Memory B cell (primary cell): Measurements from ENCODE around the gene PRMT3.
"Not testable (repeated sequence)": the region's sequence is repeated elsewhere in the genome, so short reads cannot be mapped to it uniquely, and the experiment has no call there.

Experiments
- ATAC-seq: fragments of 150-1000 bp; cut with Tn5 transposase; 2 replicates; pipeline ENCODE4 v1.10.0; 2021; ENCODE audit warnings: low read depth, mild to moderate bottlenecking, moderate library complexity
- DNase-seq, 2 donors: peaks; one replicate each; pipeline ENCODE4 v3.0.0; 2022; ENCODE audit warnings: low spot score in 2 of 2
- H3K27ac Mint-ChIP-seq: one replicate; pipeline ENCODE4 v1.8.0; 2022; ENCODE audit warnings: mild to moderate bottlenecking, moderate library complexity, mixed read lengths
- H3K27me3 Mint-ChIP-seq: one replicate; pipeline ENCODE4 v1.8.0; 2022; ENCODE audit warnings: mixed read lengths
- H3K36me3 Mint-ChIP-seq: one replicate; pipeline ENCODE4 v1.8.0; 2022; ENCODE audit warnings: mild to moderate bottlenecking, mixed read lengths
- H3K4me1 Mint-ChIP-seq: one replicate; pipeline ENCODE4 v1.8.0; 2022; ENCODE audit warnings: mixed read lengths
- H3K4me3 Mint-ChIP-seq: one replicate; pipeline ENCODE4 v1.8.0; 2022; ENCODE audit warnings: mild to moderate bottlenecking, moderate library complexity, mixed read lengths
- H3K9me3 Mint-ChIP-seq: one replicate; pipeline ENCODE4 v1.8.0; 2022; ENCODE audit warnings: mixed read lengths

PRMT3 gene

GRCh38 chr11:20483931-20484330 is 96.4 kb downstream of the PRMT3 start:
- Mint-ChIP-seq H3K36me3 (peaks cover 44% of the 10 kb centered on the region), H3K27me3 (no peaks in the 10 kb centered on the region), H3K4me3 (no peak overlapping the region), H3K27ac (no peak overlapping the region), H3K4me1 (peaks cover 9% of the 10 kb centered on the region), H3K9me3 (peaks cover 2% of the 10 kb centered on the region)
- ATAC-seq (no peak), DNase-seq (no peak)

DNA sequence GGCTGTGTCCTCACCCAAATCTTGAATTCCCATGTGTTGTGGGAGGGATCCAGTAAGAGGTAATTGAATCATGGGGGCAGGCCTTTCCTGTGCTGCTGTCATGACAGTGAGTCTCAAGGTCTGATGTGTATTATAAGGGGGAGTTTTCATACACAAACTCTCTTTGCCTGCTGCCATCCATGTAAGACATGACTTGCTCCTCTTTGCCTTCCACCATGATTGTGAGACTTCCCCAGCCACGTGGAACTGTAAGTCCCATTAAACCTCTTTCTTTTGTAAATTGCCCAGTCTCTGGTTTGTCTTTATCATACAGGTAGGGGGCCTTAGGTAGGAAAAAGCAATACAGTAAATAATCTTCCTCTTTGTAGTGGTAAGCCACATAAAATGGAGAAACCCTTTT is 96.9 kb downstream of the PRMT3 start:
- H3K4me3 Mint-ChIP-seq, DNase-seq, ATAC-seq, H3K4me1 Mint-ChIP-seq, H3K27ac Mint-ChIP-seq, H3K9me3 Mint-ChIP-seq, H3K27me3 Mint-ChIP-seq: not testable (repeated sequence)
- H3K36me3 Mint-ChIP-seq, result peaks cover 43% of the 10 kb centered on the region

DNA sequence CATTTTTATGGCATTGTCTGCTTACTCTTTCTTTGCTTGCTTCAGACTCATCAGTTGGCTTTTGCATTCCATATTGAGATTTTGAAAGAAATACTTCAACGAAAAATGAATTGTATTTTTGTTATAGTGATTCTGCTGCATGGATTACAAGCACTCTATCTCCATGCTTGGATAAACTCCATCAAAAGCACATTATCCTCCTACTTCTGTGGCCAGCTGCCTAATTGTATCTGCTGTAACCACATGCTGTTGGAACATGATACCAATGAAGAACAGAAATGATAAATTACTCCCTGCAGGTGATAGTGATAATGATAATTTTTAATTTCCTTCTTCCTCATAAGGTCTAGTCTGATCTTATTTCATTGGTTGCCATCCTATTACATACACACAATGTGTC is 100.8 kb downstream of the PRMT3 start:
- Mint-ChIP-seq H3K9me3 (no peaks in the 10 kb centered on the region), H3K27me3 (no peaks in the 10 kb centered on the region)
- no peak for DNase-seq

DNA sequence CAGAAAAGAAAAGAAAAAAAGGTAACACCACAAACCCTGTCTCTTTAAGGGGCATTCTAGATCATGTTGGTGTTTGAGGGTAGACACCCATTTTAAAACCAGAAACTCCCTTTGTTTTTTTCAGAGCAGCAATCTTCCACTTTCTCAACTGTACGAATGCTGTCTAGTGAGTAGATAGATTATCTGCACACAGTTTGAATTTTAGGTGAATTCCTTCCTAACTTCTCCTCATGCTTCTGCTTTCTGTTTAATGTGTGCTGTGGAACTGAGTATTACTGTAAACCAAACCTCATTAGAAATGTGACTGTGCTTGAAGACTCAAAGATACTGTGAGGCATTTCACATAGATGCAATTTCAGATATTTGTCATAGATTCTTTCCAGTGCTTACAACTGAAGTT is 102.4 kb downstream of the PRMT3 start:
- DNase-seq, result no peak
- Mint-ChIP-seq H3K4me1 (peaks cover 2% of the 10 kb centered on the region), H3K27me3 (no peaks in the 10 kb centered on the region), H3K27ac (no peak overlapping the region), H3K36me3 (peaks cover 25% of the 10 kb centered on the region), H3K9me3 (no peaks in the 10 kb centered on the region), H3K4me3 (no peak overlapping the region)
- ATAC-seq, result no peak

More for the DNA sequence above, 100.8 kb downstream of the PRMT3 start:
- ATAC-seq, result no peak
- H3K4me3 Mint-ChIP-seq, result no peak overlapping the region
- peaks cover 2% of the 10 kb centered on the region for H3K4me1 Mint-ChIP-seq
- H3K36me3 Mint-ChIP-seq, result peaks cover 30% of the 10 kb centered on the region
- no peak overlapping the region for H3K27ac Mint-ChIP-seq

DNA sequence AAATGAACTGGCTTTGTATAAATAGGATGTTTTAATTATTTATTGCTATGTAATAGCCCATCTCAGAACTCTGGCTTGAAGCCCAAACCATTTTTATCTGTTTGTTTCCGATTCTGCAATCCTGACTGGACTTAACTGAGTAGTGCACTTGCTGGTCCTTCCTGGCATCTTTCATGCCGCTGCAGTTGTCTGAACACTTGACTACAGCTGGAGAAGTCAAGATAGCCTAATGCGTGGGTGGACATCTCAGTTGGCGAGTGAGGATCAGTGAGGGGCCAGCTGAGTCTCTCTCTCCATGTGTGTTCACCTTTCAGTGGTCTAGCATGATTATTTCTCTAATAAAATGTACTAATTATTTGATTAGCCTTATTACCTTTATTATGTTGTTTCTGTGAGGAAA is 105.8 kb downstream of the PRMT3 start:
- DNase-seq (no peak), ATAC-seq (no peak)
- peaks cover 2% of the 10 kb centered on the region for H3K4me1 Mint-ChIP-seq
- no peaks in the 10 kb centered on the region for H3K27me3 Mint-ChIP-seq
- H3K36me3 Mint-ChIP-seq, result peaks cover 20% of the 10 kb centered on the region
- no peak overlapping the region for H3K27ac Mint-ChIP-seq
- no peaks in the 10 kb centered on the region for H3K9me3 Mint-ChIP-seq
- H3K4me3 Mint-ChIP-seq, result no peak overlapping the region

DNA sequence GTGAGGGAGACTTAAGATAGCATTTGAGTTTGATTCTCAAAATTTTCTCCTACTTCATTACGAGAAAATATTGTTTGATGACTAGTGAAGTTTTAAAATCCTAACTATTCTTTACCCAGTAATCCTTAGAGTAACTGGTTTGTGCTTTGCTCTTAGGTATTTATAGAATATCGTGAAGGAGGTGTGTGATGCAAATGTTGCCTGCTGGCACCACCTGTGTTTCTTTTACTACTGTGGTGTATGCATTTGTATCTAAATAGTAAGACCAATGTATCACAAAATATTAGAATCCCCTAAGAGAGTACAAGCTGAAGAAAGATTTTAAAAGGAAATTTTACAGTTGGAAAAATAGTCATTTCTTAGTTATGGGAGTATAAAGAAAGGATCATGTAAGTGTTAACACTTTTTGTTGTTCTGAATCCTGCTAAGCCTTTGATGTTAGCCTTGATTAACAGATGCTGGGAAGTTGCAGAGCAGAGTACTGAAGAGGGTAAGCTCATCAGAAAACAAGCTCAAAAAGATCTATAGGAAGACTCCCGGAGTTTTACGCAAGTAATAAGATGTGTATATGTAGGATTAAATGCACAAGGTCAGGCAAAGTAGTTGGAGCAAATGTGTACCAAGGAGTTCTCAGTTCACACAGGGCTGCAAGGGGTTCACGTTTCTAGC is 109.7 kb downstream of the PRMT3 start:
- H3K36me3 Mint-ChIP-seq, result peaks cover 18% of the 10 kb centered on the region
- DNase-seq, result no peak
- H3K27ac Mint-ChIP-seq, result no peak overlapping the region
- no peak for ATAC-seq
- H3K27me3 Mint-ChIP-seq, result no peaks in the 10 kb centered on the region
- H3K9me3 Mint-ChIP-seq, result no peaks in the 10 kb centered on the region
- H3K4me1 Mint-ChIP-seq, result no peaks in the 10 kb centered on the region
- no peak overlapping the region for H3K4me3 Mint-ChIP-seq

- no peak for DNase-seq
- H3K9me3 Mint-ChIP-seq, result no peaks in the 10 kb centered on the region
- H3K27me3 Mint-ChIP-seq, result no peaks in the 10 kb centered on the region
- no peaks in the 10 kb centered on the region for H3K4me1 Mint-ChIP-seq
- H3K27ac Mint-ChIP-seq, result no peak overlapping the region
- ATAC-seq, result no peak
- peaks cover 17% of the 10 kb centered on the region for H3K36me3 Mint-ChIP-seq
- no peak overlapping the region for H3K4me3 Mint-ChIP-seq
Measured at GRCh38 chr11:20501252-20501651, 113.7 kb downstream of the PRMT3 start.

GRCh38 chr11:20501971-20502370 is 114.5 kb downstream of the PRMT3 start:
- no peak for ATAC-seq

DNA sequence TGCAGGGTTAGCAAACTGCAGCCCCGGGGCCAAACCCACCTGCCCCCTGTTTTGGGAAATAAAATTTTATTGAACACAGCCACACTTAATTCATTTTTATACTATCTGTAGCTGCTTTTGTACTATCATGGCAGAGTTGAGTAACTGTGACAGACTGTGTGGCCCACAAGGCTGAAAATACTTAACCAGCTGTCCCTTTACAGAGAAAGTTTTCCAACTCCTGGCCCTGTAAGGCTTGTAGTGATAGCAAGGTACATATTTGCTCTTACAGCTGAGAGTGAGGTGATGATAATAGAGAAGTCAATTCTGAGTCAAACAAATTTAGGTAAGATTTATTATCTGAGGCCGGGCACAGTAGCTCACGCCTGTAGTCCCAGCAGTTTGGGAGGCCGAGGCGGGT is 124.5 kb downstream of the PRMT3 start:
- no peak overlapping the region for H3K4me3 Mint-ChIP-seq

More at GRCh38 chr11:20501971-20502370, 114.5 kb downstream of the PRMT3 start:
- no peak overlapping the region for H3K4me3 Mint-ChIP-seq
- H3K27me3 Mint-ChIP-seq, result no peaks in the 10 kb centered on the region
- H3K27ac Mint-ChIP-seq, result no peak overlapping the region
- peaks cover 17% of the 10 kb centered on the region for H3K36me3 Mint-ChIP-seq
- H3K4me1 Mint-ChIP-seq, result no peaks in the 10 kb centered on the region
- H3K9me3 Mint-ChIP-seq, result no peaks in the 10 kb centered on the region
- no peak for DNase-seq

DNA sequence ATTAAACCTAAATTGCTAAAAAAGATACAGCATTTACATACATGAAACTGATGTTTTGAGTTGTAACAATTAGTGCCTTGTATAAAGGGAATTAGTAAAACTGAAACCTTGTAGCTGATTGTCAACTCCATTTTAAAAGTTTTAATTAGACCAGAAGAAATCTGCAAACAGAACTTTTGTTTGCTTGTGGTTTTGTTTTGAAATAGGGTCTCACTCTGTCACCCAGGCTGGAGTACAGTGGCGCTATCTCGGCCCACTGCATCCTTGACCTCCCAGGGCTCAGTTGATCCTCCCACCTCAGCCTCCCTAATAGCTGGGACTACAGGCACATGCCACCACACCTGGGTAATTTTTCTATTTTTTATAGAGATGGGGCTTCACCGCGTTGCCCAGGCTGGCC is 125.4 kb downstream of the PRMT3 start:
- no peak for ATAC-seq
- no peak overlapping the region for H3K4me3 Mint-ChIP-seq
- H3K9me3 Mint-ChIP-seq, result no peaks in the 10 kb centered on the region
- H3K27ac Mint-ChIP-seq, result no peak overlapping the region
- H3K27me3 Mint-ChIP-seq, result no peaks in the 10 kb centered on the region
- DNase-seq, result no peak
- peaks cover 3% of the 10 kb centered on the region for H3K36me3 Mint-ChIP-seq
- no peaks in the 10 kb centered on the region for H3K4me1 Mint-ChIP-seq

More for the DNA sequence above, 124.5 kb downstream of the PRMT3 start:
- DNase-seq, result no peak
- peaks cover 3% of the 10 kb centered on the region for H3K36me3 Mint-ChIP-seq
- no peaks in the 10 kb centered on the region for H3K27me3 Mint-ChIP-seq
- H3K27ac Mint-ChIP-seq, result no peak overlapping the region
- no peak for ATAC-seq
- H3K9me3 Mint-ChIP-seq, result no peaks in the 10 kb centered on the region
- H3K4me1 Mint-ChIP-seq, result no peaks in the 10 kb centered on the region

GRCh38 chr11:20518323-20518834 is 130.9 kb downstream of the PRMT3 start:
- ATAC-seq (no peak), DNase-seq (no peak)
- H3K36me3 Mint-ChIP-seq, result no peaks in the 10 kb centered on the region
- H3K4me1 Mint-ChIP-seq, result no peaks in the 10 kb centered on the region
- H3K4me3 Mint-ChIP-seq, result no peak overlapping the region
- H3K27me3 Mint-ChIP-seq, result peaks cover 7% of the 10 kb centered on the region
- H3K9me3 Mint-ChIP-seq, result no peaks in the 10 kb centered on the region
- H3K27ac Mint-ChIP-seq, result no peak overlapping the region

DNA sequence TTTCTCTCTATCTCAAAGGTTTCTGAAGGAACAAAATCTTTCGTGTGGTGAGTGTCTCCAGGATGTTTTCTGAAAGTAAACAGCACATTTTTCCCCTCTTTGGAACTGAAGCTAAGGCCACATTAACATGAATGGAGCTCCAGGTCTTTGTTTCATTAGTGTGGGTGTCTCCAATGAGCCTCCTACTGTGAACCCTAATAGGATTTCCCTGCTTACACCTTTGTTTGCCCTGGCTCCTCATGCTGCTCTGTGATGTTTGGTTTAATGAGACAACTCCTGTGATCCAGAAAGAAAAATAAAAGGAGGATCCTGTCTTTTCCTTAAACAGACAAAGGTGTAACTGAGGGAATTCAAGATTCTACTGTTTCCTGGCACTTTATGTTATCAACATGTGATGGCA is 135.0 kb downstream of the PRMT3 start:
- Mint-ChIP-seq H3K4me1 (no peaks in the 10 kb centered on the region), H3K4me3 (no peak overlapping the region), H3K27ac (no peak overlapping the region), H3K27me3 (peaks cover 7% of the 10 kb centered on the region), H3K36me3 (no peaks in the 10 kb centered on the region), H3K9me3 (no peaks in the 10 kb centered on the region)
- ATAC-seq, result no peak
- no peak for DNase-seq

GRCh38 chr11:20529757-20530156 is 142.2 kb downstream of the PRMT3 start:
- no peak overlapping the region for H3K27ac Mint-ChIP-seq
- H3K36me3 Mint-ChIP-seq, result no peaks in the 10 kb centered on the region
- H3K9me3 Mint-ChIP-seq, result no peaks in the 10 kb centered on the region
- H3K4me3 Mint-ChIP-seq, result no peak overlapping the region
- no peak for DNase-seq
- peaks cover 7% of the 10 kb centered on the region for H3K27me3 Mint-ChIP-seq
- ATAC-seq, result no peak
- peaks cover 9% of the 10 kb centered on the region for H3K4me1 Mint-ChIP-seq

GRCh38 chr11:20530942-20531703 is 143.6 kb downstream of the PRMT3 start:
- H3K36me3 Mint-ChIP-seq, result no peaks in the 10 kb centered on the region
- no peak overlapping the region for H3K4me3 Mint-ChIP-seq
- no peak for ATAC-seq
- H3K4me1 Mint-ChIP-seq, result peaks cover 9% of the 10 kb centered on the region
- peaks cover 8% of the 10 kb centered on the region for H3K27me3 Mint-ChIP-seq
- no peaks in the 10 kb centered on the region for H3K9me3 Mint-ChIP-seq
- no peak for DNase-seq
- H3K27ac Mint-ChIP-seq, result peak overlapping the region; percentile 32
